Stimulated activated CD8-positive, alpha-beta memory T cell treated with anti-CD3 and anti-CD28 coated beads, Interleukin-4, amount 100 ng/mL, for 1 hour (primary cell): ENCODE data around the gene DTX1.

Source experiments
- DNase-seq, 2 donors: peaks; one replicate each; pipeline ENCODE4 v3.0.0-alpha.2; 2020; ENCODE audit warnings: low read depth in 2 of 2, low spot score in 1 of 2

DTX1 gene

DNA sequence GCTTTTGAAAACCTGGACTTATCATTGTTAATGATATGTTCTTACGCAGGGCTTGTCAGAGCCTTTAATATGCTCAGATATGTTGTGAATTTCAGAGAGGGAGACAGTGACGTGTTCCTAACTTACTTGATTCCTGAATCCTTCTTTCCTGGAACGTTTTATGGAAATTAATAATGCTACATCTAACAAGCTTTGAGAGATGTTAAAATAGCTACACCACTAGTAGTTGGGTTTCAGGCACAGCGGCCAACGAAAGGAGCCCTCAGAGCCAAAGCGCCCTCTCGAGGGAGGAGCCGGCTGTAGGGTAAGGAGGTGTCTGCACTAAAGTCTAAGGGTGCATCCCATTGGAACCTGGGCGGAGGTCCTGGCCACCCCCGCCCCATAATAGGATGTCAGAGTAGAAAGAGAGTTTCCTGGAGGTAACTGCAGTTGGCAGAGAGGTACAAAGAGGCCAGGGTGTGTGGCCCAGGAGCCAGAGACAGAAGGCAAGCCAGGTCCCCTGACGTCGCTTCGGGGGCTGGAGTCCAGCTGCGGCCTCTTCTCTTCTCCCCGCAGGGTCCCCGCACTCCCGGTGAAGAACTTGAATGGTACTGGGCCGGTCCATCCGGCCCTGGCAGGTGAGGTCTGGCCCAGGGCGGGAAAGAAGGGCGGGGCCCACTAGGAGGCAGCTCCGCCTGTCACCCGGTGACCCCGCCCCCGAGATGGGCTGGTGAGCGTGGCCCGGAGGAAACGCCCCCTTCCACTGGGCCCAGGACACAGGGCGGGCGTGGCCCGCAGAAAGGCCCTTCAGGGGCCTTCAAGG, 36.3 kb downstream of the DTX1 start:
- DNase-seq: no peak

DNA sequence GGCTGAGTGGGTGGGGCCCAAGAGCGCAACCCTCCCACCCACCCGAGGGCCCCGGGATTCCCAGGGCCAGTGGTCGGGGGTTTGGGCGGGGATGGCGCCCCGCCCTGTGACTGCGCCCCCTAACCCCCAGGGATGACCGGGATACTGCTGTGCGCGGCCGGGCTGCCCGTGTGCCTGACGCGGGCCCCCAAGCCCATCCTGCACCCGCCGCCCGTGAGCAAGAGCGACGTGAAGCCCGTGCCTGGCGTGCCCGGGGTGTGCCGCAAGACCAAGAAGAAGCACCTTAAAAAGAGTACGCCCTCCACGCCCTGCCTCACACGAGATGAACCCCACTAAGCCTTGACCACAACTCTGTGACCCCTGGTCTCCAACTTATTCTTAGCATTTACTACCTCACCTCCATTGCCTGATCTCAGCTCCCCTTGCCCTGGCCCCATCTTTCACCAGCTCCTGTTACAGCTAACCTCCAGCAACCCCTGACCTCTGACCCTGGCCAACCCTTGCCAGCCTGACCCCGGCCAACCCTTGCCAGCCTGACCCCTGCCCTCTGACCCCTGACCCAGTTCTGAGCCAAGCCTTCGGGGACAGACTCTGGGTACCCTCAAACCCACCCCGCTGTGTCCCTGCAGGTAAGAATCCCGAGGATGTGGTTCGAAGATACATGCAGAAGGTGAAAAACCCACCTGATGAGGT, 37.0 kb downstream of the DTX1 start:
- no peak for DNase-seq

DNA sequence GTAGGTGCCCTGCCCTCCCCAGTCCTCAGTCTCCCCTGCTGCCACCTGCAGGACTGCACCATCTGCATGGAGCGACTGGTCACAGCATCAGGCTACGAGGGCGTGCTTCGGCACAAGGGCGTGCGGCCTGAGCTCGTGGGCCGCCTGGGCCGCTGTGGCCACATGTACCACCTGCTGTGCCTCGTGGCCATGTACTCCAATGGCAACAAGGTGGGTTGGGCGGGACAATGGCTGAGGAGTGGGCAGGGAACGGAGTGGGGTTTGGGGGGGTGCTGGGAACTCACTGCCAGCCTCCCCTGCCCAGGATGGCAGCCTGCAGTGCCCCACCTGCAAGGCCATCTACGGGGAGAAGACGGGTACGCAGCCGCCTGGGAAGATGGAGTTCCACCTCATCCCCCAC, 38.2 kb downstream of the DTX1 start:
- DNase-seq: no peak

DNA sequence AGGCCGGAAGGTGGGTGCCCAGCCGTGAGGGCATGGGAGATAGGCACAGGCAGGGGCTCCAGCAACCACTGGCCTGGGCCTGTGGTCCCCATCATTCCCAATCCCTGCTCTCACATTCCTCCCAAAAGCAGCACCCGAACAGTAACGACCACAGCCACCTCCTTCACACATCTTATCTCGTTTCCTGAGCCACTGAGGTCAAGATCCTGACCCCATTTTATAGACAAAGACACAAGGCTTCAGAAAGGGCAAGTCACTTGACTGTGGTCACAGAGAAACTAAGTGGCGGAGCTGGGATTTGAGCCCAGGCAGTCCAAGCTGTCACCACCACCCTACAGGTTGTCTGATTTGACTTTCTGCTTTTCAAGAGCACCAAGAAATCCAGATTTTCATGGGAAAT, 38.9 kb downstream of the DTX1 start:
- DNase-seq: no peak

DNA sequence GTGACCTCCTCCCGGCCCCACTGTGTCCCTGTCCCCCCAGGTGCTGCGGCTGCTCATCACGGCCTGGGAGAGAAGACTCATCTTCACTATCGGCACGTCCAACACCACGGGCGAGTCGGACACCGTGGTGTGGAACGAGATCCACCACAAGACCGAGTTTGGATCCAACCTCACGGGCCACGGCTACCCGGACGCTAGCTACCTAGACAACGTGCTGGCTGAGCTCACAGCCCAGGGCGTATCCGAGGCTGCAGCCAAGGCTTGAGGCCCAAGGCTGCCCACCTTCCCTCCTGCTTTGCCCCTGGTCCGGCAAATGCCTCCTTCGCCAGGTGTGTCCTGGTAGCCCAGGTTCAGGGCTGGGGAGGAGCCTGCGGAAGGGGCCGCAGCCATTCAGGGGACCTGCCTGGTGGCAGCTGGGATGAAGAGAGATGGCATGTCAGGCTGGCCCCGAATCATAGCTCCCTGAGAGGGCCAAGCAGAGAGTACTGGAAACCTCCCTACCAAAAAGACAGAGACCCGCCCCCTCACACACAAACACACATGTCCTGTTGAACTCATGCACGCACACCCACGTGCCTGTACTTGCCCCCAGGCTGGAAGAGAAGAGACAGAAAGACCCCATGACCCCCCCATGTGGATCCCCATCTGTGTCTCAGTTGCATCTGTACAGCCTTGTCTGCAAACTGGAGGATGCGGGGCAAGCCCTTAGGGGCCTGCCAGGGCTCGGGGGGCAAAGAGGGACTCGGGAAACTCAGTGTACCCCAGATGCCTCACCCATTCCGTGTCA, 40.3 kb downstream of the DTX1 start:
- no peak for DNase-seq

DNA sequence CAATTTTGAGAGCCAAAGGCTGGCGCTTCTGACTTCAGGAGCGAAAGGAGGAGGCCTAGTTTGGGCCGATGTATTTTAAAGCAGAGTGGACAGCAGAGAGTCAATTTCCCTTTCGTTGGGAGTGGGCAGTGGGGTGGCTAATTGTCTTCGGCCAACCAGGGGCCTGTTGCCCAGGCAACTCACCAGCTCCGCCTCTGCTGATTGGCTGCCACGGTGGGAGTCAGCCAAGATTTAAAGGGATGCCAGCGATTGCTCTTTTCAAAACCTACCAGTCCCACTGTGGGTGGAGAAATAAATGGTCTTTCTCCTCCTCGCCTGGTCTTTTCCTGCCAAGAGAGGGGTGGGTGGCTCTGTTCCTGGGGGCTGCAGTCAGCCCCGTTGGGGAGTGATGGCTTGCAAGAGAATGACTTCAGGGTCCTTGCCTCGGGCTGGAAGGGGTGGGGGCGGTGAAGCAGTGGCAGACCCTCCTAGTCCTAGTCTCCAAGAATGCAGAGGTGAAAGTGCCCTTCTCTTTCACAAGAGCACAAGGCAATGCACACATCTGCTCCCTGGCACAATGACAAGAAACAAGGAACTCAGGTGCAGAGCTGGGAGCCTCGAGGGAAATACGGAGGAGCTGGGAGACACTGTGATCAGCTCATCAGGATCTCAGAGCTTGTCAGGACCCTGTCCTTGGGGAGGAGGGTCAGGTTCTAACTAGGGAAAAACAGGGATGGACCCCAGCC, 41.3 kb downstream of the DTX1 start:
- no peak for DNase-seq

DNA sequence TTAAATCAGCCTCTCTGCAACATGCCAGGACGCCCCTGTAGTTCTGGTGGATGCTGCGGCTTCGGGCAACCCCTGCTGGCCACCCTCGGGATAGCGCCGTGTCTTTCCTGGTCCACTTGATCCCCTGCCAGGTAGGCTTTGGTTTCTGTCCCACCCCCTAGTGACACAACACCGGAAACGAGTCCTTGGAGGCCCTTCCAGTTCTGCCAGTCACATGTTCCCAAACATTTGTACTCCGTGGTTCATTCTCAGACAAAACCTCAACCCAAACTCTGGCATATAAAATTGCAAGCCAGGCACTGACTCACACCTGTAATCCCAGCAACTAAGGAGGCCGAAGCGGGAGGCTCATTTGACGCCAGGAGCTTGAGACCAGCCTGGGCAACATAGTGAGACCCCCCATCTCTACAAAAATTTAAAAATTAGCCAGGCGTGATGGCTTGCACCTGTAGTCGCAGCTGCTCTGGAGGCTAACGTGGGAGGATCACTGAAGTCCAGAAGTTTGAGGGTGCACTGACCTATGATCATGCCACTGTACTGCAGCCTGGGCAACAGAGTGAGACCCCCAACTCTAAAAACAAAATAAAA, 42.0 kb downstream of the DTX1 start:
- DNase-seq: peak in 1 of 2 donors; percentile 34

DNA sequence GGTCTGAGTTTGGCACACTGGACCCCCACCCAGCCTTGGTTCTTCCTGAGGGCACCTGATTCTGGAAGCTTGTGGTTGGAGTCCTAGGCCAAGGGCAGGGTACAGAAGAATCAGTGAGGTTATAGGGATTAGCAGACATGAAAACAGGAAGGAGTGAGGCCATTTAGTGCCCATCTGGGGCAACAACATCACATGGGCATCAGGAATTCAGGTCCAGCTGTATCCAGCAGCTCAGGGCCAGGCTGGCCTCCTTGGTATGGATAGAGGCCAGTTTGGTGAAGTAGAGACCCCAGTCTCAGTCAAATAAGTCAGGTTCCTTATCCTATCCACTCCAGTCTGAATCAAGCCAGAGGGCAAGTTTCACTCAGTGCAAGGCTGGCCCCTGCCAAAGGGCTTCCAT, 42.8 kb downstream of the DTX1 start:
- DNase-seq: no peak

DNA sequence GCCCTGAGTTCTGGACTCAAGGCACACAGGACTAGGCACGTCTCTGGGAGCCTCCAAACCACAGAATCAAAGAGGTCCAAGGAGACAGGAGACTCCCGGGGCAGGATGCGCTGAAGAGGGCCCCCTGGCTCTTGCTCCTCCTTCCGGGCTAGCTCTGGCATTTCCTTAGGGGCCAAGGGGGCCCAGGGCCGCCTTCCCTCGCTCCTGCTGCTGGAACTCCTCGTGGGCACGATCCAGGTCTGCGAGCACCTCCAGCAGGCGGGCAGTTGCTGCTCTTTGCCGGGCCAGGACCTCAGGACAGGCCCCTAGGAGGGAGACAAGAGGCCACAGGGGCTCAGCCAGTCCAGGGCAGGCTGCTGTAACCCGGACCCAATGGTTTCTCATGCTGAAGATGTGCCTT, 43.2 kb downstream of the DTX1 start:
- no peak for DNase-seq

DNA sequence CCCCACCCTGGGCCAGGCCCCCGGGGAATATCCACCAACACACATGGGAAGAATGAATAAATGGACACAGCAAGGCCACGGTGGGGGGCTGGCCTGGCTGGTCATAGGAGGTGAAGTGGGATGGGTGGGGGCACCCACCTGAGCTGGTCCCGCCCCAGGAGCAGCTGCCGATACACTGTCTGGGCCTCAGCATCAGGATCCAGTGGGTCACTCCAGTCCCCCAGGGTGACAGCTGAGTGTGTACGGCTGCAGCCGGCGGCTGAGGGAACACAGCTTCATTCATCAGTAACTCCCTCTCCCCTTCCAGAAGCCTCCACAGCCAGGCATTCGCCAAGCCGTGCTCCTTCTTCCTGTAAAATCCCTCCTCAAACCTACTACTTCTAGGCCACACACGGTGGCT, 45.2 kb downstream of the DTX1 start:
- no peak for DNase-seq

DNA sequence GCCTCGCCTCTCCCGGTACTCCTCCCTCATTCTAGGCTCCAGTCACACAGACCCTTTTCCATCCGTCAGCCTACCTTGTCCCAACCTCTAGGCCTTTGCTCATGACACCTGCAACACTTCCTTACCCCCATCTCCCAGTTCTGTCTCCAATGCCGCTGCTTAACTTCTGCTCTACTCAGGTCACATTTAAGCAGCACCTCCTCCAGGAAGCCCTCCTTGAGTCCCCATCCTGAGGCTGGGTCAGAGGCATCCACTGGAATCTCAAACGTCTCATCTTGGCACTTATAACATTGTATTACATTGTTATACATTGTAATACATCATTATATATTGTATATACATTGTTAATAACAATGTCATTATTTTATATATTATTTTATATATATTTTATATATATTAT, 46.3 kb downstream of the DTX1 start:
- DNase-seq: no peak

DNA sequence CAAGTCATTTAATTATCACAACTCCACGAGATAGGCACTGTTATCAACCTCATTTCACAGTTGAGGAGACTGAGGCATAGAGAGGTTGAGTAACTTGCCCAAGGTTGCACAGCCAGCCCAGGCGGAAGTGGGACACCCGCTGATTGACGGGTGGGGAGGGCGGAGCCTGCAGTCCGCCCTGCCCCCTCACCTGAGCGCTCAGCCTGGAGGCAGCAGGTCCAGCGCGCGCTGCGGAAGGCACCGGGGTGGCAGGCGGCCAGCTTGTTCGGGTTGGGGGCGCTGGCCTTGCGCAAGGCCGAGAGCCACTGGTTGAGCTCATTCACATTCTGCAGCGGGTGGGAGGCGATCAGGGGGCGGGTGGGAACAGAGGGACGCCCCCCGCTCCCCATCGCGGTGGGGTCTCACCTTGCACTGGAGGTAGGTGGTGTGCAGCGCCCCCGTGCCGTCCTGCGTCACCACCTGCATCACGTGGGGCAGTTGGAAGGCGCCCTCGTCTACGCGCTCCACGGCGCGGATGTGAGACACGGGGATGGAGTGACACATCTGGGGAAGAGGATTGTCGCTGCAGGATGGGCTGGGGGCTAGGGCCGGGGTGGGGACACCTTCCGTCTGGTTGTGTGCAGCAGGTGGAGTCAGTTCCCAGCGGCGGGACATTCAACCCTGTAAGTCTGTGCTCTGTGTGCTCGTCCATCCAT, 47.4 kb downstream of the DTX1 start:
- DNase-seq: peak in 1 of 2 donors; percentile 26

DNA sequence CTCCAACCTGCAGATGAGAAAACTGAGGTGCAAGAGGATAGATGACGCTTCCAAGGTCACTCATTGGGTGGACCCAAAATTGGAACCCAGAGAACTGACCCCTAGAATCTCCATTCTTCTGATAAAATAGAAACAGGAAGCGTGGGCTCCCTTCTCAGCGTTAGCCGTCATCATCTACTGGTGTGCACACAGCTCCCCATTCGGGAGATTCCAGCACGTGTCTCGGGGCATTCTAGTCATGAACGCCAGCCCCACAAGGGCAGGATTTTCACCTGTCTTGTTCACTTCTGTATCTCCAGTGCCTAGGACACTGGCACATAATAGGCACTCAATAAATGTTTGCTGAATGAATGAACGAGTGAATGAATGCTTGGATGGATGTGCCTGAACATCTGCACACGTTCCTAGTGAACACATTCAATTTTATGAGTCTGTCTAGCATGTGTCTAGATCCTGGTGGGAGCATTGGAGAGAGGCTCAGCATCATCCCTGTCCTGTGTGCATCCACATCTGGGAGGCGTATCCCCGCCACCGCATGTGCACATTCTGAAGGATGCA, 48.5 kb downstream of the DTX1 start:
- DNase-seq: no peak

DNA sequence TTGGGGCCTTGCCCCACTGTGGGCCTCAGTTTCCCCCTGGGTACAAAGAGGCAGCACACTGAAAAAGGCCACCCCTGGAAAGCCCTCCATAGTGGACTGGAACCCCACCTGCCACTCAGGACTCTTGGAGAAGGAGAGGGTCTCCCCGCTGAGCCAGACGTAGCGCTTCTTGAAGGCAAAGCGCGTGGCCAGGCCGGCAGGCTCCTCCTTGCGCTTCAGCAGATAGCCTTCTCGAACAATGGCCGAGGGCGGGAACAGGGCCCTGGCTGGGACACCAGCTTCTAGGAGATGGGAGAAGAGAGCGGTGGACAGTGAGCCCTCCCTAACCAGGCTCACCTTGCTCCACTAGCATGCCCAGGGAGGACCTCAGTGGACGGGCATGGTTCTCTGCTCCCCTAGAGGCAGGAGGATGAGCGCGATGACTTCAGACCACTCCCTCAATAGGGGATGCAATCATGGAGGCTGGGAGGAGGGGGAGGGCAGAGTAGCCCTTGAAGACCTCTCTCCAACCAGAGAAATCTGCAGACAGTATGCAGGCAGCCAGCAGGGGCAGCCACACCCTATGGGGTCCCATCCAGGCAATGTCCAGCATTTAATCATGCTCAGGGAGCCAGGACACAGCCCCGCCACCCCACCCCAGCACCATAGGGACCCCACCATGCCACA, 49.2 kb downstream of the DTX1 start:
- DNase-seq: no peak

DNA sequence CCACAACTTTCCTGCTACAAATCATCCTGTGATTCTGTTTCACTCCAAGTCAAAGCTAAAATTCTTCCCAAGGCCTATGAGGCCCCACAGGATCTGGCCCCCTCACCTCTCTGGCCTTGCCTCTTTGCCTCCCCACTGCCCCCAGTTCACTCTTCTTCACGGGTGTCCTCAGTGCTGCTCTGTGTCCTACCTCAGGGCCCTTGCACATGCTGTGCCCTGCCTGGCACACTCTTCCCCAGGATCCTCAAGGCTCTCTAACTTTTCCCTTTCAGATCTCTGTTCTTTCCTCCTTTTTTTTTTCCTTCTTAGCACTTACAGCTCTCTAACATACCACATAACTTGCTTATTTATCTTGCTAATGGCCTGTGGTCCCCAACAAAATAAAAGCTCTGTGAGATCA, 49.8 kb downstream of the DTX1 start:
- DNase-seq: no peak

DNA sequence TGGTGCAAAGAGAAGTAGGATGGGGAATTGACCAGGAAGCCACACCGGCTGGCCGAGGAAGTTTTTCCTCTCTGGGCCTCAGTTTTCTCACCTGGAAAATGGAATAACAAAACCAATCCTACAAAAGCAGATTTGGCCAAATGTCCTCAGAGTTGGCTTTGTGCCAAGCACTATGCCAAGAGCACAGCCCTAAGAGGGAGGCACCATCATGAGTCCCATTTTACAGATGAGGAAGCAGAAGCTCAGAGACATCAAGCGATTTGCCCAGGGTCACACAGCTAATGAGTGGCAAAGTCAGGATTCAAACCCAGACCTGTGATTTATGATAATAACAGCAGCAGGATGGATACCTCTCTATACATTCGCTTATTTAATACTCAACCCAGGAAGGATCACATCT, 51.8 kb downstream of the DTX1 start:
- DNase-seq: no peak

DNA sequence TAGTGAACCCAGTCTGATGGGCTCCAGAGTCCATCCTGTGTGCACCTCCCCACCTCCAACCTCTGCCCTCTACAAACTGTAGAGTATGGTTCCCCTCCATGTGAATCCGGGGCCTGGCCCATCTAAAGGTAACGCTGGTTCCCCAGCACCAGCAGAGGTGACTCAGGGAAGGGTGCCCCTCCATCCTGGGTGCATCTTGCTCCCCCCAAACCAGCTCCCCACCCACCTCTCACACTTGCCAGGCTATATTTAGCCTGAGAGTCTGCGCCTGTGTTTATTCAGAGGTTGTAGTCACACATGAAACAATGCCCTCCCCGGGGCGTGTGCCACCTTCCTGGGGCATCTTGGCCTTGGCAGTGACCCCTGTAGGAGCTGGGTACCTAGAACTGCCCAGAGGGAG, 52.8 kb downstream of the DTX1 start:
- no peak for DNase-seq

DNA sequence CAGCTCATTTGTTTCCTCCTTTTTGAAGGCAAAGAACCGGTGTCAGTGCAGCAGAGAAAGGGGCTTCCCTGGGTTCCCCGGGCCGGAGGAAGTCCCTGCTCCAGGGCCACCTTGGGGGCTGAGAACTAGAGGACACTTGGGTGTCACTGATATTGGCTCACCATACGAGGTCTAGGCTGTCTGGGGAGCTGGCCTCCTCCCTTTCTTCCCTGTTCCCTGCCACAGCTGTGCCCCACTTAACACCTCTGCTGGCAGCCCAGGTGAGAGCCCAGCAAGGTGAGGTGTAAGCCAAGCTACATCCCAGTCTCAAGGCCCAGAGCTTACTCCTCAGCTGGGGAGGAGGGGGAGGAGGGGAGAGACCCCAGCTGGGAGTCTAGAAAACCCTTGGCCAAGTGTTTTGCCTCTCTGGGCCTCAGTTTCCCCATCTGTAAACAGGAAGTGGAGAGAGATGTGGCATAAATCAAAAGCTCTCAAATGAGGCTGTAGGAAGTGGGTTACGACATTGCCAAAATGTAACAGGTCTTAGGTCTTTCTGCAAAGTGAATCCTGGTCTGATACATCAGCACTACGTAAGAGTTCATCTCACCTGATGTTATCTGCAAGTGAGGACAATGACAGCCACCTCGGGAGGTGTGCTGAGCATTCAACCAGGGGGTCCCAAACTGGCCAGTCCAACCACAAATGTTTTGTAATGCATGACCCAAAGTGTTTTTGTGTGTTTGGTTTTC, 53.5 kb downstream of the DTX1 start:
- no peak for DNase-seq

DNA sequence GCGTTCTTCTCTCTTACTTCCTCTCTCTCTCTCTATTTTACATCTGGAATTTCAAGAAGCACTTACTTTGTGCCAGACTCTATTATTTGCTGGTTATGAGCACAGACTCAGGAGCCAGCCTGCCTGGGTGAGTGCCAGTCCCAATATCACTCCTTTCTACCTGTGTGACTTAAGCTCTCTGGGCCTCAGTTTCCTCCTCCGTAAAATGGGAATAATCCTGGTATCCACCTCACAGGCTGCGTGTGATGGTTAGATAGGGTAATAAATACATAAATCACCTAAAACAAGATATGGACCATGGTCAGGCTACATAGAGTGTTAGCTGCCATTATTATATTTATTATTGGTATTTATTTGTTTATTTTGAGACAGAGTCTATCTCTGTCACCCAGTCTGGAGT, 54.7 kb downstream of the DTX1 start:
- no peak for DNase-seq
